ENCODE results near the gene CSNK1A1.
"Not testable (repeated sequence)": the region's sequence is repeated elsewhere in the genome, so short reads cannot be mapped to it uniquely, and the experiment has no call there.

Gene CSNK1A1

GRCh38 chr5:149445739-149446369 lies 105.4 kb downstream of the CSNK1A1 start:
- Mint-ChIP-seq H3K4me1 (ENCODE audit: low read depth) (peaks cover 5% of the 10 kb centered on the region), H3K4me3 (no peak overlapping the region), H3K27ac (no peak overlapping the region), H3K9me3 (peaks cover 9% of the 10 kb centered on the region), H3K36me3 (ENCODE audit: low read depth) (no peaks in the 10 kb centered on the region), H3K27me3 (peaks cover 2% of the 10 kb centered on the region)
- intact Hi-C loops (cut with micrococcal nuclease), result no loop called here

DNA sequence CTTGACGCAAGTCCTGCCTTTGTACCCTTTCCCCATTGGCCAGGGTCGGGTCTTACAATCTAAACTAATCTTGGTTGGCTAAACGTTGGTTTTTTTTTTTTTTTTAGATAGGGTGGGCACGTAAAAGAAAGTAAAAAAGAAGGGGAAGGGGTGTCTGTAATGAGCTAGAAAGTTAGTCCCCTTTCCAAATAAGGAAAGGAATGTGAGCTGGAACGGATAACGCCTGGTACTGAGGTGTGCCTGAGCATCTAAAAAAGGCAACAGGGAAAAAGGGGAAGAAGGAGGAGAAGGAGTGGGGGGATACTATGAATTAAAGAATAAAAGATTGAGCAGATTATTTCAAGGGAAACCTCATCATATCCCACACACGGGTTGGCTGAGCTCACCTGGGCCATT lies 105.9 kb downstream of the CSNK1A1 start:
- no peak overlapping the region for H3K27ac Mint-ChIP-seq
- no peaks in the 10 kb centered on the region for H3K36me3 Mint-ChIP-seq (ENCODE audit: low read depth)
- H3K9me3 Mint-ChIP-seq, result peaks cover 9% of the 10 kb centered on the region
- H3K4me1 Mint-ChIP-seq (ENCODE audit: low read depth), result peaks cover 5% of the 10 kb centered on the region
- peaks cover 2% of the 10 kb centered on the region for H3K27me3 Mint-ChIP-seq
- intact Hi-C loops (cut with micrococcal nuclease), result no loop called here
- H3K4me3 Mint-ChIP-seq, result no peak overlapping the region

DNA sequence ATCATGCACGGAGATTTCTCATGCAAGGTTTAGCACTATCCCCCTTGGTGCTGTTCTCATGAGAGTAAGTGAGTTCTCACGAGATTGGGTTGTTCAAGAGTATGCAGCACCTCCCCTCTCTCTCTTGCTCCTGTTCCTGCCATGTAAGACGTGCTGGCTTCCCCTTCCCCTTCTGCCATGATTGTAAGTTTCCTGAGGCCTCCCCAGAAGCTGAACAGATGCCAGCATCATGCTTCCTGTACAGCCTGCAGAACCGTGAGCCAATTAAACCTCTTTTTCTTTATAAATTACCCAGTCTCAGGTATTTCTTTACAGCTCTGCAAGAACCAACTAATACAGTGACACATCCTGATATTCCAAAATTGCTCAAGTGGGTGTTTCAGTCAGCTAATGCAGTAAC lies 106.8 kb downstream of the CSNK1A1 start:
- H3K27me3 Mint-ChIP-seq; intact Hi-C loops (cut with micrococcal nuclease); H3K4me3 Mint-ChIP-seq; H3K27ac Mint-ChIP-seq; H3K36me3 Mint-ChIP-seq (ENCODE audit: low read depth); H3K9me3 Mint-ChIP-seq; H3K4me1 Mint-ChIP-seq (ENCODE audit: low read depth): not testable (repeated sequence)

DNA sequence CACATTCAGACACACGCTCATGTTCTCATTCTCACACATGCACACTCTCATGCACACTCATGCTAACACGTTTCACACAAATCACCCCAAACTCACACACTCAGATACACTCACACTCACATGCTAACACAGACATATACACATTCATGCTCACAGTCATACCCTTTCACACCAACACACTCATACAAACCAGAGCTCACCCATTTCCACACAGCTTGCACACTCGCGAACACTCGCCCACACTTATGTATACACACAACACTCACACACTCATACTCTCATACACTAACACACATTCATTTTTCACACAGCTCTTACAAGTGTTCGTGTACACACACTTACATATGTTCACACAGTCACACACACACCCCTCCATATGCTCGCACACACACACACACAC lies 108.0 kb downstream of the CSNK1A1 start:
- intact Hi-C loops (cut with micrococcal nuclease), result no loop called here
- no peaks in the 10 kb centered on the region for H3K36me3 Mint-ChIP-seq (ENCODE audit: low read depth)

DNA sequence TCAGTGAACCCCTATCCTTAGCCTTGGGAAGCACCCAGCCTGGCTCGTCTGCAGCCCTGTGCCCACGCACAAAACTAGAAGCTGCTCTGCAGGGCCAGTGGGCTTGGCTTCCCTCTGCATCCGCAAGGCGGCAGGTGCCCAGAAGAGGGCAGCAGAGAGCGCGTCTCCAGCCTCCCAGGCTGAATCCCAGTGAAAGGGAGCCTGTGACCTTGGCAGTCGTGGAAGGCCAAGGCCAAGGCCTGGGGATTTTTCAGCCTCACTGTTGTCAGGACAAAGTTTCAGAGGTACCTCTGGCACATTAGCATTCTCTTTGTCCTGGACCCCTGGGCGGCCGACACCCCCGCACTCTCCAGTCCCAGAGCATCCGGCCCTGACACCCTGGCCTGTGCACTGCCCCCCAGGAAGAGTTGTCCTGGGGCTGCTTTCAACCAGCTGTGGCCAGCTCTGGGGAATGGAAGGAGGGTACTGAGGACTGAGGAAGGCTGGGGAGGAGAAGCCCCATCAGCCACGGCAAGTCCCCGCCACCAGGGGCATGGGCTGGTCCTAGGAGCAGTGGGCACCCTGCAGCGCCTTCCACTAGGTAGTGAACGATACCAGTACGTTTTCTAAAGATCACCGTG lies 108.6 kb downstream of the CSNK1A1 start:
- Mint-ChIP-seq H3K27ac (no peak overlapping the region), H3K36me3 (ENCODE audit: low read depth) (no peaks in the 10 kb centered on the region), H3K27me3 (peaks cover 3% of the 10 kb centered on the region), H3K4me1 (ENCODE audit: low read depth) (peaks cover 5% of the 10 kb centered on the region), H3K4me3 (no peak overlapping the region), H3K9me3 (peaks cover 9% of the 10 kb centered on the region)
- intact Hi-C loops (cut with micrococcal nuclease), result loop anchor here (1.0 kb wide), 1 partner anchor 122 kb away; no protein-coding TSS in a partner anchor

More for the DNA sequence above, 108.0 kb downstream of the CSNK1A1 start:
- peaks cover 5% of the 10 kb centered on the region for H3K4me1 Mint-ChIP-seq (ENCODE audit: low read depth)
- H3K9me3 Mint-ChIP-seq, result peaks cover 9% of the 10 kb centered on the region
- H3K27me3 Mint-ChIP-seq, result peaks cover 3% of the 10 kb centered on the region
- H3K27ac Mint-ChIP-seq, result no peak overlapping the region
- H3K4me3 Mint-ChIP-seq, result no peak overlapping the region

Data from dendritic cell treated with granulocyte-macrophage colony-stimulating factor and Interleukin-4, amounts not matched to agents 40 ng/mL and 50 ng/mL, for 4 days (primary cell).